ENCODE data around the gene UBAC2. TPM values are rescaled to one million over a fixed set of nuclear protein-coding genes. Genes with fewer than 3 reads are reported as not detected.
A peak's percentile ranks its signal among the peaks of the same experiment; 100 is the strongest.

UBAC2 gene
- total RNA-seq, 2 experiments from 2014 or later, result 26.8 to 28.5 TPM

DNA sequence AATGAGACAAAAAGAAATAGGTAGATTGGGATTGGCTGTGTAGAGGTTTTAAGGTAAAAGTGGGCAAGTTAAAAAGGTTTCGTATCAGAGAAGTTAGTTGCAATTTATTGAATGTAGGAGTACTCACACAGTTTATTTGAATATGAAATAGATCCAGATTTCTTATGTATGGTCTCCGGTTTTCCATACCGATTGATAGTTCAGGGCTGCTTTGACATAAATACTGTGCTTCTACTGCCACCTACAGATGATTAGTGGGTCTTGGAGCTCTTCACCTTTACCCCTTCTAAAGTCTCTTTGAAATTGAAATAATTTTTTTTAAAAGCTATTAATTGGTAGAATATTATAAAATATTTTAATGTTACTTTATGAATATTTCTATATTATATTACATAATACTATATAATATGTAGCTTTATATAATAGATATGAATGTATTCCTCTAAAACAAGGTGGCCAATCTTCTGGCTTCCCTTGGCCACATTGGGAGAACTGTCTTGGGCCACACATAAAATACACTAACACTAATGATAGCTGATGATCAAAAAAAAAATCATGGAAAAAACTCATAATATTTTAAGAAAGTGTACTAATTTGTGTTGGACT is 65.3 kb downstream of the UBAC2 start:
- H3K9me2 ChIP-seq (ENCODE audit: insufficient read depth, low read length), result no peaks in the 10 kb centered on the region
- POLR2A ChIA-PET, result interaction anchor here (0.5 to 1.9 kb wide), 6 partner anchors 9 to 193 kb away, joined by 3 to 6 read pairs (median 3); no protein-coding TSS in a partner anchor
- H2AFZ ChIP-seq (ENCODE audit: low read length), result no peak overlapping the region
- H3K4me2 ChIP-seq (ENCODE audit: low read length), result no peak overlapping the region
- peak; percentile 61 for DNase-seq (ENCODE audit: low spot score)
- peaks cover 3% of the 10 kb centered on the region; the same call in 1 of the 2 replicates for H3K36me3 ChIP-seq (ENCODE audit: insufficient read depth, low read length)
- no TSS peak for BruUV-seq (replicated peaks)
- CTCF ChIA-PET (ENCODE audit: unreplicated experiment), result interaction anchor here (0.6 to 3.3 kb wide), 2 partner anchors 67 to 90 kb away, joined by 3 to 18 read pairs; no protein-coding TSS in a partner anchor
- H3K4me1 ChIP-seq (ENCODE audit: insufficient read depth, low read length, poor library complexity, severe bottlenecking), result peaks cover 55% of the 10 kb centered on the region
- intact Hi-C loops (cut with micrococcal nuclease; ENCODE audit: unreplicated experiment), result loop anchor here (1.0 to 10.0 kb wide), 4 partner anchors 65 to 421 kb away; partner anchors contain the start of gene UBAC2
- no peaks in the 10 kb centered on the region for H3K9me3 ChIP-seq (ENCODE audit: low read length)
- no peaks in the 10 kb centered on the region for H3K79me2 ChIP-seq (ENCODE audit: insufficient read depth, low read depth, low read length)
- H4K20me1 ChIP-seq (ENCODE audit: insufficient read depth, low read length), result peaks cover 5% of the 10 kb centered on the region; the same call in 1 of the 2 replicates
- H3K4me3 ChIP-seq (ENCODE audit: low read depth, low read length, poor library complexity, severe bottlenecking), result no peak overlapping the region
- H3K27ac ChIP-seq (ENCODE audit: low read depth, low read length, poor library complexity, severe bottlenecking), result no peak overlapping the region
- TF ChIP-seq EZH2phosphoT487 (IDR thresholded peaks at IDR 0.05; ENCODE audit: borderline replicate concordance, low read depth, low read length) (no peak), CTCF (conservative IDR thresholded peaks at IDR 0.05; ENCODE audit: low read length) (peak; percentile 78)

GRCh38 chr13:99266827-99267226 is 66.2 kb downstream of the UBAC2 start:
- H3K4me1 ChIP-seq (ENCODE audit: insufficient read depth, low read length, poor library complexity, severe bottlenecking), result peaks cover 52% of the 10 kb centered on the region
- no peak overlapping the region for H3K4me3 ChIP-seq (ENCODE audit: low read depth, low read length, poor library complexity, severe bottlenecking)
- POLR2A ChIA-PET, result interaction anchor here (0.8 to 1.9 kb wide), 3 partner anchors 65 to 90 kb away, joined by 4 to 6 read pairs (median 4); no protein-coding TSS in a partner anchor
- H3K79me2 ChIP-seq (ENCODE audit: insufficient read depth, low read depth, low read length), result no peaks in the 10 kb centered on the region
- H3K27ac ChIP-seq (ENCODE audit: low read depth, low read length, poor library complexity, severe bottlenecking), result no peak overlapping the region
- peaks cover 3% of the 10 kb centered on the region; the same call in 1 of the 2 replicates for H3K36me3 ChIP-seq (ENCODE audit: insufficient read depth, low read length)
- intact Hi-C loops (cut with micrococcal nuclease; ENCODE audit: unreplicated experiment), result loop anchor here (1.0 to 10.0 kb wide), 4 partner anchors 66 to 422 kb away; partner anchors contain the start of gene UBAC2
- no peak overlapping the region for H3K4me2 ChIP-seq (ENCODE audit: low read length)
- DNase-seq (ENCODE audit: low spot score), result no peak
- no peaks in the 10 kb centered on the region for H3K9me2 ChIP-seq (ENCODE audit: insufficient read depth, low read length)
- H2AFZ ChIP-seq (ENCODE audit: low read length), result no peak overlapping the region
- CTCF ChIA-PET (ENCODE audit: unreplicated experiment), result interaction anchor here (3.3 kb wide), 1 partner anchor 90 kb away, joined by 18 read pairs; no protein-coding TSS in a partner anchor
- peaks cover 5% of the 10 kb centered on the region; the same call in 1 of the 2 replicates for H4K20me1 ChIP-seq (ENCODE audit: insufficient read depth, low read length)
- BruUV-seq (replicated peaks), result no TSS peak
- no peak for TF ChIP-seq EZH2phosphoT487 (IDR thresholded peaks at IDR 0.05; ENCODE audit: borderline replicate concordance, low read depth, low read length)
- TF ChIP-seq CTCF (conservative IDR thresholded peaks at IDR 0.05; ENCODE audit: low read length), result no peak
- no peaks in the 10 kb centered on the region for H3K9me3 ChIP-seq (ENCODE audit: low read length)

DNA sequence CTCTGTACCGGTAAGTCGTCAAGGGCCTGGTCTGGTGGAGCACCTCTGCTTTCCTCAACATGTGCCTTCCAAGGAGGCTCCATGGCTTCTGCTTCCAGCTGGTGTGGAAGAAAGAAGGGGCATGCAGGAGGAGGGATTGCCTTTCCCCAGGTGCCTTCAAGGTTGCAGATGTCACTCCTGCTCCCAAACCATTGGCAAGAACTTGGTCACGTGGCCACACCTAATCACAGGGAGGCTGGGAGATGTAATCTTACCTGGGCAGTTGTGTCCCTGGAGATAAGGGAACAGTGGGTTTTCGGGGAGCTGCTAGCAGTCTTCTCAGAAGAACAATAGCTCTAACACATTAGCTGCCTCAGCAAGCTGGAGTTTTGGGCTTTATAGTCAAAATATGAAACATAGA is 67.3 kb downstream of the UBAC2 start:
- no TSS peak for BruUV-seq (replicated peaks)
- Histone ChIP-seq H3K9me3 (ENCODE audit: low read length) (no peaks in the 10 kb centered on the region), H3K9me2 (ENCODE audit: insufficient read depth, low read length) (no peaks in the 10 kb centered on the region), H3K4me2 (ENCODE audit: low read length) (no peak overlapping the region), H3K4me1 (ENCODE audit: insufficient read depth, low read length, poor library complexity, severe bottlenecking) (peaks cover 41% of the 10 kb centered on the region), H3K79me2 (ENCODE audit: insufficient read depth, low read depth, low read length) (no peaks in the 10 kb centered on the region), H3K4me3 (ENCODE audit: low read depth, low read length, poor library complexity, severe bottlenecking) (no peak overlapping the region), H3K27ac (ENCODE audit: low read depth, low read length, poor library complexity, severe bottlenecking) (no peak overlapping the region), H4K20me1 (ENCODE audit: insufficient read depth, low read length) (peaks cover 5% of the 10 kb centered on the region; the same call in 1 of the 2 replicates), H2AFZ (ENCODE audit: low read length) (no peak overlapping the region), H3K36me3 (ENCODE audit: insufficient read depth, low read length) (peaks cover 9% of the 10 kb centered on the region)
- POLR2A ChIA-PET, result interaction anchor here (0.5 to 1.9 kb wide), 3 partner anchors 66 to 91 kb away, joined by 3 to 4 read pairs (median 4); partner anchors contain the start of gene UBAC2
- CTCF ChIA-PET (ENCODE audit: unreplicated experiment), result no interaction called here
- TF ChIP-seq EZH2phosphoT487 (IDR thresholded peaks at IDR 0.05; ENCODE audit: borderline replicate concordance, low read depth, low read length), result no peak
- no peak for TF ChIP-seq CTCF (conservative IDR thresholded peaks at IDR 0.05; ENCODE audit: low read length)
- DNase-seq (ENCODE audit: low spot score), result no peak
- intact Hi-C loops (cut with micrococcal nuclease; ENCODE audit: unreplicated experiment), result loop anchor here (2.0 to 10.0 kb wide), 3 partner anchors 67 to 423 kb away; partner anchors contain the start of gene UBAC2

All from OCI-LY7 (cell line).